Omental fat pad (tissue), 4 donors: ENCODE results near the gene GABRB1. TPM values are rescaled to one million over a fixed set of nuclear protein-coding genes. Genes with fewer than 3 reads are reported as not detected.

Experiments
- ATAC-seq: fragments of 150-250 bp; one replicate; pipeline ENCODE4 v1.9.1; 2016; ENCODE audit warnings: mild to moderate bottlenecking, moderate library complexity; ENCODE audit not compliant: low FRiP score
- DNase-seq: peaks from one replicate; pipeline ENCODE4 v3.0.0-alpha.2; 2019; ENCODE audit warnings: low spot score
- total RNA-seq, 4 donors: library from RNA; depleted of rRNA; stranded (reverse); fragments of >200 nt; gene quantifications; one replicate each; pipeline ENCODE4 v1.1.0, GENCODE V29; 2016
- TF ChIP-seq, protein P1 (sequence below), 3 donors: fragments of 450-650 bp; IDR thresholded peaks; one replicate each; pipeline ENCODE4 v1.5.1; 2016 to 2017; ENCODE audit warnings: antibody characterized with exemption in 3 of 3, mild to moderate bottlenecking in 3 of 3, moderate library complexity in 2 of 3

Gene GABRB1
- total RNA-seq, 4 donors from 2014 or later, result 0.28 TPM; not detected in 3

DNA sequence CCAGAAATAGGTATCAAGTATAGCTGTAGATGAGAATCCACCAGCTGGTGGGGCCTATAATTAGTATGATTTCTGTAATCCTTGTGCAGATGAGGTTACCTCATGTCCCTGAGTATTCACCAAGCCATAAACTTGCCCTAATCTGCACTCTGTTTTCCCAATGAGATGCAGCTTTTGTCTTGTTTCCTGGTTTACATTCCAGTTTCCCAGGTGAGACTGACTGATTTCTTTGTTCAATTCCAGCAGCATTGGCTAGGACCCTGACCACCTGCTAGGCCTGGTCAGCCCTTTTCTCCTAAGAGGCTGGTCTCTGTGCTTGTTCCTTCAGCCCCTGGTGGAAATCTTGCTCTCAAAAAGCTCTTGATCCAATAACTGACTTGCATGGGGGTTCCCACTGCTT lies 44.6 kb downstream of the GABRB1 start:
- no peak for DNase-seq
- TF ChIP-seq, protein P1, sequence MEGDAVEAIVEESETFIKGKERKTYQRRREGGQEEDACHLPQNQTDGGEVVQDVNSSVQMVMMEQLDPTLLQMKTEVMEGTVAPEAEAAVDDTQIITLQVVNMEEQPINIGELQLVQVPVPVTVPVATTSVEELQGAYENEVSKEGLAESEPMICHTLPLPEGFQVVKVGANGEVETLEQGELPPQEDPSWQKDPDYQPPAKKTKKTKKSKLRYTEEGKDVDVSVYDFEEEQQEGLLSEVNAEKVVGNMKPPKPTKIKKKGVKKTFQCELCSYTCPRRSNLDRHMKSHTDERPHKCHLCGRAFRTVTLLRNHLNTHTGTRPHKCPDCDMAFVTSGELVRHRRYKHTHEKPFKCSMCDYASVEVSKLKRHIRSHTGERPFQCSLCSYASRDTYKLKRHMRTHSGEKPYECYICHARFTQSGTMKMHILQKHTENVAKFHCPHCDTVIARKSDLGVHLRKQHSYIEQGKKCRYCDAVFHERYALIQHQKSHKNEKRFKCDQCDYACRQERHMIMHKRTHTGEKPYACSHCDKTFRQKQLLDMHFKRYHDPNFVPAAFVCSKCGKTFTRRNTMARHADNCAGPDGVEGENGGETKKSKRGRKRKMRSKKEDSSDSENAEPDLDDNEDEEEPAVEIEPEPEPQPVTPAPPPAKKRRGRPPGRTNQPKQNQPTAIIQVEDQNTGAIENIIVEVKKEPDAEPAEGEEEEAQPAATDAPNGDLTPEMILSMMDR (IDR thresholded peaks at IDR 0.05), result no peak
- no peak for ATAC-seq

DNA sequence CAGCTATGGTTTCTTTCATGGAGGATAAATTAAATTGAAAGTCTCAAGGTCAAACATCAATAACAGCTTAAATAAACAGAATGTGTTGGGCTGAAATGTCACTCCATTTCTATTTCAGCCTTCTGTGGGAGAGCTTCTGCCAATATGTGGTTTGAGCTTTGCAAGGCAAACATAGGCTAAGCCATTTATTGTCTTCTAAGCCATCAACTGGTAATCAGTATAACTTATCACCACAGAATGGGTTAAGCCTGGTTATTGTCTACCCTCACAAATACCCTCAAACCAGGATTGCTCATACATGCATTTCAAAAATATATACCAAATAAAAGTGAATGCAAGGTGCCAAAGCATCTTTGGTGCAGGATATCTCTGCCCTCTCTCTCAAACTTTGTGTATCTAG lies 52.7 kb downstream of the GABRB1 start:
- DNase-seq, result no peak
- ATAC-seq, result no peak

DNA sequence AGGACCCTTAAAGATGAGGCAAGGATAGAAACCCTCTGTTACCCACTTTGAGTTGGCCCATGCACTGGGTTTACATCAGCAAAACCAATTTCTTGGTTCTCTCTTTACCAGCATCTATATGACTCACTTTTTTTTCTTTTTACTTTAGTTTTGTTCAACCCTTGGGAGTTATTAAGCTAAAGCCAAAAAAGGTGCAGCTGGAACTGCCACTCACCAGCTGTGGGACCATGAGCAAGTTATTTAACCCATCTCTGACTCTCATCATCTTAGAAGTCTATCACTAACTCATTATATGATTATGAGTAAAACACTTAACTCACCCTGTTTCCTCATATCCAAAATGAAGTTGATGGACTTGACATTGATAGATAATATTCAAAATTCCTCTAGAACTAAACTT lies 53.4 kb downstream of the GABRB1 start:
- DNase-seq (no peak), ATAC-seq (no peak)
- TF ChIP-seq, protein P1 (IDR thresholded peaks at IDR 0.05), result no peak

More for the DNA sequence above, 52.7 kb downstream of the GABRB1 start:
- TF ChIP-seq, protein P1 (IDR thresholded peaks at IDR 0.05), result no peak

DNA sequence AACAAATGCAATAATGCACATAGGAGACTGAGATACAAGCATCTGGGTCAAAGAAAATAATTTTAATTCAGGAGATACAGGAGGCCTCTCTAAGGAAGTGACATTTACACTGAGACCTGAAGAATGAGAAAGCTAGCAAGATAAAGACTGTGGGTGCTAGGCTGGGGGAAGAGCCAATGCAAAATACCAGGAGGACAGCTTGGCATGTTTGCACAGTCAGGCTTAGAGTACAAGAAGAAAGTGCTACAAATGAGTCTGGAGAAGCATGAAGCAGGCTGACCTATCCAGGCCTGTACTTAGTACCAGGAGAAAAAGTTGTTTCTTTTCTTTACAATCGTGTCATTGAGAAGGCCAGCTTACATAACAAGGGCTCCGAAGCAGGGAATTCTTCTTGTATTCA lies 56.9 kb downstream of the GABRB1 start:
- no peak for DNase-seq
- TF ChIP-seq, protein P1 (IDR thresholded peaks at IDR 0.05), result no peak
- ATAC-seq, result no peak

DNA sequence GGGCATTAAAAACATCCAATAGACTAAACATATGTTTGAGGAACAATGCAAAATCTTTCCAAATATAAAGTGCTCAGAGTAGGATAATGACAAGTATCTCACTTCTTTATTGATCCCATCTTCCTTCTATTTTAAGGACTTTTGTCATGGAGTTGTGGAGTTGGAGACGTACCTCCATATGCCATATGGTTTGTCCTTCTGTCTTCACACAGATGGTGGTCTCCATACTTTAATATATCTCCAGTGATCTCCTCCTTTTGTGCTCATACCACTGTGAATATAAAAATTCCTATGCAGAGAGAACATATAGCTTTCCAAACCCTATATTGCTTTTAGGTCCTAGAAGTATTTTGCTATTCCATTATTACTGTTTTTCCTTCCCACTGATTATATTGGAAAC lies 64.5 kb downstream of the GABRB1 start:
- TF ChIP-seq, protein P1 (IDR thresholded peaks at IDR 0.05), result no peak
- no peak for ATAC-seq
- no peak for DNase-seq

DNA sequence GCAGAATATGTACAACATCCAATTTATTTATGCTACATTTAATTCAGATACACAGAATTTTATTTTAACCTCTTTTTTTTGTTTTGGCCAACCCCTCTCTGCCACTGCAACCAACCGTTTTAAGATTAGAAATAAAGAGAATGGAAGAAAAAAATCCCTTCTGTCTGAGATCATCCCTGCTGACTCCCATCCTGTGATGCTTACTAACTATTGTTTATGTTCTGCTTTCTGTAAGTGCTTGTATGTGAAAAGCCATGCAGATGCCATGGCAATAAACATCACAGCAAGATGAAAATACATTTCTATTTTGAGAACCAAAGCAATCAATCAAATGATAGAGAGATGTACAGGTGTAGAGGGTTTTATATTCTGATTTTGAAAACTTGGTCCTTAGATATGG lies 70.1 kb downstream of the GABRB1 start:
- TF ChIP-seq, protein P1 (IDR thresholded peaks at IDR 0.05), result no peak
- no peak for DNase-seq
- ATAC-seq, result no peak

DNA sequence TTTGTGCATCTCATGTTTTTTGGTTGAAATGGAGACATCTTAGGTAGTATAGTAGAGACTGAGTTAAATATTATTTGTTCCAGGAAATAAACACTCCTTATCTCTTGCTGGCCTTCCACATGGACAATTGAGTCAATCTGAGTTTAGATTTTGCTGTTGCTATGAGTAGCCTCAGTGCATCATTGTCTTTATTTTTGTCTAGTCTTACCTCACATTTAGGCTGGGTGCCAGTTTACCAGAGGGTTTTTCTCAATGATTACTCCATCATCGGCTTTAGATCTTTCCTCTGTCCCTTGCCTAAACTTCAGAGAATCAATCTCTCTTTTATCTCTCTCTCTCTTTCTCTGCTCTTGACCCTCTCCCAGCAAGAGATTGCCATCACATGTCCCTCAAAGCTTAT lies 73.6 kb downstream of the GABRB1 start:
- ATAC-seq (no peak), DNase-seq (no peak)
- TF ChIP-seq, protein P1 (IDR thresholded peaks at IDR 0.05), result no peak
